ENCODE data around the gene RBFOX2. TPM values are rescaled to one million over a fixed set of nuclear protein-coding genes. Genes with fewer than 3 reads are reported as not detected.

Gene RBFOX2
- polyA plus RNA-seq, 3 donors: 15.2 to 53.4 (median 28.9) TPM

DNA sequence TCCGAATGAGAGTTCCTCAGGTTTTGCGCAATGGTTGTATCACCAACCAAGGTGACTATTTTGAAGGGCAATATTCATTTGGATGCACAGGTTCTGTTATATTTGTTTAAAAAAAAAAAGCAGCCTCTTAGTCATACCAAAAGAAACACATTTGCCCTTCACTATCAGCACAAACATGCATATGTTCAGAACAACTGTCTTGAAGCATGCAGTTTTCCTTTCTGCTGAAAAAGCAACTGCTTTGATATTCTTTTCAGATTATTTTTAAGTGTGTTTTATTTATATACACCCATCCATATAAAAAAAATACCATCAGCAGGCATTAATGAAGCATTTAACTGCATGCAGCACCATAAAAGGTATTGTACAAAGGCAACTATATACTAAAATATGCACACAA, 67.8 kb downstream of the RBFOX2 start:
- 96 to 98% (median 96%) methylated on average over 2 of the region's 2 CpGs for WGBS, 3 donors
- no peak overlapping the region for H3K27ac ChIP-seq (ENCODE audit: low read depth, low read length)

- H3K27ac ChIP-seq (ENCODE audit: low read depth, low read length): no peak overlapping the region
- 74 to 91% (median 87%) methylated on average over 5 of the region's 5 CpGs for WGBS, 3 donors
Measured at GRCh38 chr22:35959121-35959800, 69.4 kb downstream of the RBFOX2 start.

DNA sequence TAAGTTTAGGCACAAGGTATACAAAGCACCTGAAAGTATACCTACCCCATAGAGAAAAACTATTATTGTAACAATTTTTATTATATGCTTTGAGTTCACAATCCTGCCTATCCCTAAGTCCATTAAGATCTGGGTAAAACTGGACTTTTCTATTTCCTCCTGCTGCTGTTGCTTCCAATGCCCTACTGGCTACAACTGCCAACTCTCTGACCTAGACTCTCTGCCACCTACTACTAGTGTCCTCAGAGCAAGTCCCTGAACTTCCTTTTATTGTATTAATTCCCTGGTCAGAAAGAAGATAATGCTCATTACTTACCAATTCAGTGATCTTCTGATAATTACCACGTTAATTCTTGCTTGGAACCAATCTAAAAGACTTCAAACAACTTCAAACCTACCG, 70.3 kb downstream of the RBFOX2 start:
- H3K27ac ChIP-seq (ENCODE audit: low read depth, low read length): no peak overlapping the region
- WGBS, 3 donors: 61 to 72% (median 70%) methylated on average over 2 of the region's 2 CpGs

DNA sequence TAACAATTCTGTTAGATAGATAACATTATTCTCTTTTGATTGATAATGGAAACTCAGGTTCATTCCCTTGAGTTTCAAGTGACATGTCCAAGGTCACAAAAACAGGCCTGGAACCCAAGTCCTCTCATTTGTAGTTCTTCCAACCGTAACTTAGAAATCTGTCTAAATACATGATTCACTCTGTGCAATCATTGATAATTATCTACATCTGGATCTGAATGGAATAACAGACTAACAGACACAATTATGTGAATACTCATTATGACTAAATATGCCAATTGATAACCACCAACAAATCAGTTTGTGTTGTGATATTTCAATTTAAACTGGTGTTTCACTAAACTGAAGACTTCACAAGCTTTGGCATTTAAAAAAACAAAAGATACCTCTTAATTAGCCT, 71.0 kb downstream of the RBFOX2 start:
- WGBS, 3 donors: 50 to 90% (median 83%) methylated on average over 1 of the region's 1 CpG
- H3K27ac ChIP-seq (ENCODE audit: low read depth, low read length): no peak overlapping the region

DNA sequence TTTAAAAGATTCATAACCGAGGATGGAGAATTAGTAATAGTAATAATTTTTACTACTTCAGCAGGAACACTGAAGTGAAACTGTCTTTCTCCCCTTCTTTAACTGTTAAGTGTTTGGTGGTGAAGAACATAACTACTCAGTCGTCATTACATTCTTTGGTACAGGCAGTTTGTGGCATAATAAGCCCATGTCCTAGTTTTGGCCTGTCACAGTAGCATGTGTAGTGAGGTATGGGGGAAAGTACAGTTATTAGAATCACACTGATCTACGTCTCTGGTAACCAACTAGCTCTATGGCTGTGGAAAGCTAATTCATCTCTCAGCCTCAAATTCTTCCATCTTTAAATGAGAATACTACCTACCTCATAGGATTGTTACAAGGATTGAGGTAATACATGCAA, 71.8 kb downstream of the RBFOX2 start:
- 89 to 92% (median 89%) methylated on average over 3 of the region's 3 CpGs for WGBS, 3 donors
- no peak overlapping the region for H3K27ac ChIP-seq (ENCODE audit: low read depth, low read length)

GRCh38 chr22:35955546-35955945, 73.1 kb downstream of the RBFOX2 start:
- no peak overlapping the region for H3K27ac ChIP-seq (ENCODE audit: low read depth, low read length)
- 90 to 97% (median 96%) methylated on average over 7 of the region's 7 CpGs for WGBS, 3 donors

DNA sequence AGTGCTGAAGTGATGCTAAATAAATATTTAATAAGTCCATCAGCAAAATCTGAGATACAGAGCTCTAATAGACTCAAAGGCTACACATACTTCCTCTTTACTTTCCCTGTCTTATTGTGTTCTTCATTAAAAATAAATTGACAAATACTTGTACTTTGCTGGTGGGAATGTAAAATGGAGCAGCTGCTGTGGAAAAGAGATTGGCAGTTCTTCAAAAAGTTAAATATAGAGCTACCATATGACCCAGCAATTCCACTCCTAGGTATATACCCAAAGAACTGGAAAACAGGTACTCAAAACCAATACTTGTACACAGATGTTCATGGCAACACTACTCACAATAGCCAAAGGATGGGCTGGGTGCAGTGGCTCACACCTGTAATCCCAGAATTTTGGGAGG, 76.0 kb downstream of the RBFOX2 start:
- H3K27ac ChIP-seq (ENCODE audit: low read depth, low read length): no peak overlapping the region

DNA sequence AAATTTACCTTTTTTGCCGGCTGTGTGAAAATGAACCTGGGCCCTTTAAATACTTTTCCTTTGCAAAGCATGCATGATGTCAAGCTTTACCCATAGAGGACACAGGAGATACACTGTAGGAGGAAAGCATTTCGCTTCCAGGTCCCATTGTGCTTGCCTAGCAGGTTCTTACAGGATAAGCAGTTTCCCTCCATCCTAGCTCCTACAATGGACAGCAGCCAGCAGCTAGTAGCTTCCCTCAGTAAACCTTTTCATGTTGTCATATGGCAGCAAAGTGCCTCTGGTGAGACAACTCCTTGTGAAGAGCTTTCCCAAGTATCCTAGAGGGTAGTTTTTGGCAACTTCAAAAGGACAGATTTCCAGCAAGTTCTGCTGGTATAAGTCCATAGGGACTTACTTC, 78.4 kb downstream of the RBFOX2 start:
- no peak overlapping the region for H3K27ac ChIP-seq (ENCODE audit: low read depth, low read length)
- WGBS, 3 donors: 87 to 93% (median 87%) methylated on average over 2 of the region's 2 CpGs

DNA sequence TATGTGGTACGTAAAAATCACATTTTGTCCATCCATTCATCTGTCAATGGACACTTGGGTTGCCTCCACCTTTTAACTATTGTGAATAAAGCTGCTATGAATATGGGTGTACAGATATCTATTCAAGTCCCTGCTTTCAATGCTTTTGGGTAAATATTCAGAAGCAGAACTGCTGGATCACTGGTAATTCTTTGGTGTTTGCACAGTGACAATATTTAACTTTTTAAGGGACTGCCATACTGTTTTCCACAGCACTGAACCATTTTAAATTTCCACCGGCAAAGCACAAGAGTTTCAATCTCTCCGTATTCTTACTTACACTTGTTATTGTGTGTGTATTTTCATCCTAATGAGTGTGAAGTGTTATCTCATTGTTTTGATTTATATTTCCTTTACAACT, 79.4 kb downstream of the RBFOX2 start:
- no peak overlapping the region for H3K27ac ChIP-seq (ENCODE audit: low read depth, low read length)
- WGBS, 3 donors: 80 to 97% (median 90%) methylated on average over 3 of the region's 3 CpGs

GRCh38 chr22:35947794-35948425, 80.7 kb downstream of the RBFOX2 start:
- no peak overlapping the region for H3K27ac ChIP-seq (ENCODE audit: low read depth, low read length)
- 96 to 97% (median 97%) methylated on average over 5 of the region's 5 CpGs for WGBS, 3 donors

DNA sequence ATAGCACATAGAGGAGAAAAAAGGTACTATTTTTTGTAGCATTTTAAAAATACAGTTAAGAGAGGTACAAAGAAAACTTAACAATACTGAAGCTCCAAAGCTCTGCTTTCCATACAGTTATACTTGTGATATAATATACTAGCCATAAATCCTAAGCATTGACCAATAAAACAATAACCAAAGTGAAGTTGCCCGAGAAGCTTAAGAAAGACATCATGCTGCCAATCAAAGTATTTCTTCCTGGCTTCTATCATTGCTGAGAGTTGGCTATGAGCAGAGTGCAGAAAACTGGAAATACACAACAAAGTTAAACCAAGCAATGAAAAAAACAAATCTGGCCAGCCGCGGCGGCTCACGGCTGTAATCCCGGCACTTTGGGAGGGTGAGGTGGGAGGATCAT, 84.2 kb downstream of the RBFOX2 start:
- WGBS, 3 donors: 62 to 81% (median 64%) methylated on average over 6 of the region's 6 CpGs
- no peak overlapping the region for H3K27ac ChIP-seq (ENCODE audit: low read depth, low read length)

- WGBS, 3 donors: 95 to 97% (median 97%) methylated on average over 1 of the region's 1 CpG
- no peak overlapping the region for H3K27ac ChIP-seq (ENCODE audit: low read depth, low read length)
Measured at GRCh38 chr22:35940166-35940565, 88.5 kb downstream of the RBFOX2 start.

GRCh38 chr22:35938226-35938625, 90.4 kb downstream of the RBFOX2 start:
- no peak overlapping the region for H3K27ac ChIP-seq (ENCODE audit: low read depth, low read length)
- 73 to 83% (median 79%) methylated on average over 1 of the region's 1 CpG for WGBS, 3 donors

DNA sequence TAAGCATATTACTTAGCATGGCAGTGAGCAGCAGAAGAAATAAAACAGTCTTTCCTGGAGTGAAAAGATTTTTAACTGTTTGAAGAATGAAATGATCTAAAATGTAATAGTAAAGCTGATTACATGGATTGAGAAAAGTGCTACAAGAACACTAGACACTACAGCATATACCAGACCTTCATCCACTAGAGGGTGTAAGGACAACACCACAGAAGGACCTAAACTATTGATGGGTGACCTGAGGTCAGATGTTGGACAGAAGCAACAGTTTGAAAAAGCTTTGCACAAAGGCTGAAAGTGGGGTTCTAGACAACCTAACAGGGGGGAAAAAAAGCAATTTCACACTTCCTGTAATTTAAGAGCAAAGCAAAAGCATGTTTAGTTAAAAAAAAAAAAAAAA, 97.7 kb downstream of the RBFOX2 start:
- H3K27ac ChIP-seq (ENCODE audit: low read depth, low read length): no peak overlapping the region

GRCh38 chr22:35928285-35928798, 100.3 kb downstream of the RBFOX2 start:
- no peak overlapping the region for H3K27ac ChIP-seq (ENCODE audit: low read depth, low read length)
- 77 to 91% (median 86%) methylated on average over 3 of the region's 3 CpGs for WGBS, 3 donors

- WGBS, 3 donors: 85 to 94% (median 92%) methylated on average over 2 of the region's 2 CpGs
- H3K27ac ChIP-seq (ENCODE audit: low read depth, low read length): no peak overlapping the region
Measured at GRCh38 chr22:35923026-35923425, 105.6 kb downstream of the RBFOX2 start.

GRCh38 chr22:35921777-35922176, 106.8 kb downstream of the RBFOX2 start:
- no peak overlapping the region for H3K27ac ChIP-seq (ENCODE audit: low read depth, low read length)

DNA sequence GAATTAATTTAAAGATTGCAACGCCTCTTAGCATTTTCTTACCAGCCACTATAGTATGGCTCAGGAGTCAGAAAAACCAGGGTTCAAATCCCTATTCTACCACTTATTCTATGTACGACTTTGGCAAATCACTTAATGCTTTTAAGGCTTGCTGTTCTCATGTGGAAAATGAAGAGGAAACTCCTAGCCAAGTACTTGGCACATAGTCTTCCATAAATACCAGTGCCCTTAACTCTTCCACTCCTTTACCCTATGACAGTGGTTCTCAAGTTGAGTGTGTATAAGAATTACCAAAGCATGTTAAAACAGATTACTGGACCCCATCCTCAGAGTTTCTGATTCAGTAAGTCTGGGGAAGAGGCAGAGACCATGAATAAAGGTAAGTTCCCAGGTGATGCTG, 107.6 kb downstream of the RBFOX2 start:
- no peak overlapping the region for H3K27ac ChIP-seq (ENCODE audit: low read depth, low read length)
- 63 to 79% (median 75%) methylated on average over 2 of the region's 2 CpGs for WGBS, 3 donors

GRCh38 chr22:35919002-35919542, 109.6 kb downstream of the RBFOX2 start:
- 85 to 94% (median 94%) methylated on average over 8 of the region's 8 CpGs for WGBS, 3 donors
- no peak overlapping the region for H3K27ac ChIP-seq (ENCODE audit: low read depth, low read length)

- 45 to 54% (median 46%) methylated on average over 3 of the region's 3 CpGs for WGBS, 3 donors
- no peak overlapping the region for H3K27ac ChIP-seq (ENCODE audit: low read depth, low read length)
Measured at GRCh38 chr22:35918456-35918855, 110.2 kb downstream of the RBFOX2 start.
